Left renal cortex interstitium (tissue), 4 donors: ENCODE measurements around the gene ZC3H4. TPM values are rescaled to one million over a fixed set of nuclear protein-coding genes. Genes with fewer than 3 reads are reported as not detected.
"Not testable (repeated sequence)": the region's sequence is repeated elsewhere in the genome, so short reads cannot be mapped to it uniquely, and the experiment has no call there.

Experiments used
- DNase-seq, 4 donors: peaks; one replicate each; pipeline ENCODE4 v3.0.0-alpha.2; 2013; ENCODE audit warnings: low read depth in 4 of 4, low spot score in 2 of 4, missing footprints in 1 of 4
- polyA plus RNA-seq, 4 donors: library from polyadenylated mRNA; unstranded; fragments of 120-200 nt; gene quantifications; one replicate each; pipeline ENCODE4 v1.2.1, GENCODE V29; 2013; ENCODE audit not compliant: insufficient read length in 4 of 4

ZC3H4 gene
- polyA plus RNA-seq, 4 donors: 34.9 to 38.9 (median 35.9) TPM

GRCh38 chr19:47109177-47109540 is 4.4 kb downstream of the ZC3H4 start:
- DNase-seq: no peak

- DNase-seq: no peak
Observed at GRCh38 chr19:47107953-47108746, 5.4 kb downstream of the ZC3H4 start.

DNA sequence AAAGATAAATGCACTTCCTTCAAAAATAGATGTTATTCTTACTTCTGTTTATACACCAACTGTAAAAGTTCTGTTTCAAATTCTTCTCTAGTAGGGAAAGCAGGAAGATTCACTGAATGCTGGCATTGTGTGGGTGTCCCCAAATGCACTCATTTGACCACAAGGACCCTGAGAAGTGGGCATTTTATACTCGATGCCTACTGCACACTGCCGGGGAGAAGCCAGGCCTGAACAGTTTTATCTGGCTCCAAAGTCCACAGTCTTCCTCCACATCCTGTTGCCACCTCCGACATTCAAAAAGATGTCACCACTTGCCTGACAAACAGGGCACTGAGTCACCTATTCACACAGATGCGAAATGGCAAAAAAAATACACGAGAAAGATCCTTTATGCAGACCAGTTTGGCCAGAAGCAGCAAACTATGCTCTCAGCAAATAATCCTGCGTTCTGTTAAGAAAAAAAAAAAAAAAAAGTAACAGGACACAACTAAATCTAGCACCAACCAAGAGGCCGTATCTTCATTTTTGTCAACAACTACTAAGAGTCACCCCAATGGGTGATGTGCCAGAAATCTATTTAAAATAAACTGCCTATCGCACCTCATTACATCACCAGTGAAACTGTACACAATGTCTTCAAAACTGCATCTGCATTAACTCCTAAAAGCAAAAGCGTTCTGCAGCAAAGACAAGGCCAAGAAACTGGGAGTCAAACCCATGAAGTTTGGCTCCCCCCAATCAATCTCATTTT is 6.2 kb downstream of the ZC3H4 start:
- DNase-seq: no peak

DNA sequence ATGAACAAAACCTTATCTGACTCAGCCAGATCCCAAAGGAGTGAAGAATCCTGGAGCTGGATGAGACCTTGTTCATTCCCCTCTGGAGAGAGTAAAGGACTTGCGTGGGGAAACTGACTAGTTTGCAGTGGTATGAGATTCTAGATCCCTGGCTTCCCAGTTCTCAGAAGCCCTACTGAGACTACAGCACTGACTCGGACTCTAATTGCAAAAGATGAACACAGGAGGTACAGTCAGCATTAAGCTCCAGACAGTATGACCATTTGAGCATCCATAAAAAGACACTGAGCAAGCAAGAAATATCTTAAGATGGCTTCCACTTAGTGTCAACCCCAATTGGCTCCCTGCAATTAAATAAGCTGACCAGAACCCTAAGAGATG is 6.8 kb downstream of the ZC3H4 start:
- no peak for DNase-seq

- DNase-seq: no peak
Observed at GRCh38 chr19:47105874-47106273, 7.7 kb downstream of the ZC3H4 start.

- no peak for DNase-seq
Observed at GRCh38 chr19:47104680-47105079, 8.9 kb downstream of the ZC3H4 start.

DNA sequence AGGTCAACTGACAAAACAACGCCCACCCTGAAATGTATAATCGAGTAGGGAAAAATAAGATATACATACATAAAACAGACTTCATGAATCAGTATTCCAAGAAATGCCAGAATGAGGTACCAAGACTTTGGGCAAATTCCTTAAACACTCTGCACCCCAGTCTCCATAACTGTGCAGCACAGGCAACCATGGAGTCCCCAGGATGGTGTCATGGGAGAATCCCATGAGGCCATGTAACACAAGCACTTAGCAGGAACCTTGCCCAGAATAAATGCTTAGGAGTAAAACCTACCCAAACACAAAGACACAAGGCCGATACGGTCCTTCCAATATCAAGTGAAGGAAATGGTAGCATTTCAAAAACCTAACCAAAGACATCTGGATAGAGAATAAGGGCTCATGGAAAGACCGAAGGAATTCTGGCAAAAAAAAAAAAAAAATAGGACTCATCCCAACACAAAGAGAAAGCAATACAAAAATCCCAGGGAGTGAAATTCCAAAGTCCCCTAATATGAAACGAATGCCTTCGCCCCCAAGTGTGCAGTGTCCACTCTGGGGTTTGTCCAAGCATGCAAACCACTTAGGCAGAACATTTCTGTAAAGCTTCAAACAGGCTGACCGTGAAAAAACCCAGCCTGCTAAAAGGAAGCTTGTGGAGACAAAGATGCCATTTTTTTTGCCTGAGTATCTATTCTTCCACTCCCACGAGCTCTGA is 11.1 kb downstream of the ZC3H4 start:
- no peak for DNase-seq

GRCh38 chr19:47101116-47101515 is 12.5 kb downstream of the ZC3H4 start:
- not testable (repeated sequence) for DNase-seq

DNA sequence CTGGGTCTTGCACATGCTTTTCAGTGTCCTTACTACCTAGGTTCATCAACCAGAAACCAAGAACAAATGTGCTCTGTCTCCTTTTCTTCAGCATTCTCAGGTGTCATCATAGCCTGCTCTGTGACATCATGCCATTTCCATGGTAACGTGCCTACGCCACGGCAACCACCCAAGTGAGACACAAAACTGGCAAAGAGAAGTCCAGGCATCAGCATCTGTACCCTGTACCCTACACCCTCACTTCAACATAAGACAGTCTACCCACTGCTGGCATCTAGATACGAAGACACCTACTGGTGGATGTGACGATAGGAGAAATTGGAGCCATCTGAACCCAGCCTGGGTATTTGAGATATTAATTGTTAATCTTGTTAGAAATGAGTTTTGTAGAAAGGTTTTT is 13.3 kb downstream of the ZC3H4 start:
- no peak for DNase-seq

DNA sequence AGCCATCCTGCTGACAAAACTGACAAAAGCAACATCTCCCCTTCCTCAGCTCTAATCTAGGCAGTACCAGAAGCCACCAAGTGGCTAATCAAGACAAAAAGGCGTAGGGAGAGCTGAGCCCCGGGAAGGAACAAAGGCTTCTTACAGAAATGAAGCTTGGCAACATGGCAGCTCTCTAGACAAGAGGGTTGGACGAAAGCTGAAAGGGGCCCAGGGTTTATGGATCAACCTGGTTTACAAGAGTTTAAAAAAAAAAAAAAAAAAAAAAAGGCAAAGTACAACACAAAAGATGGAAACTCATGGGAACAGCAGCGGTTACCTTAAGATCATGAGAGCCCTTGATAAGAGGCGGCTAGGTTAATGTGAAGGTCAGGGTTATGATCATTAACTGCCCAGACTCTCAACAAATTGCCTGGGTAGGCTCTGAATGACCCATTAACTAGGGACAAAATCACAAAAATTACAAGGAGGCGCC is 14.0 kb downstream of the ZC3H4 start:
- DNase-seq: no peak

GRCh38 chr19:47098608-47099007 is 15.0 kb downstream of the ZC3H4 start:
- no peak for DNase-seq

GRCh38 chr19:47097396-47098201 is 16.0 kb downstream of the ZC3H4 start:
- DNase-seq: no peak

DNA sequence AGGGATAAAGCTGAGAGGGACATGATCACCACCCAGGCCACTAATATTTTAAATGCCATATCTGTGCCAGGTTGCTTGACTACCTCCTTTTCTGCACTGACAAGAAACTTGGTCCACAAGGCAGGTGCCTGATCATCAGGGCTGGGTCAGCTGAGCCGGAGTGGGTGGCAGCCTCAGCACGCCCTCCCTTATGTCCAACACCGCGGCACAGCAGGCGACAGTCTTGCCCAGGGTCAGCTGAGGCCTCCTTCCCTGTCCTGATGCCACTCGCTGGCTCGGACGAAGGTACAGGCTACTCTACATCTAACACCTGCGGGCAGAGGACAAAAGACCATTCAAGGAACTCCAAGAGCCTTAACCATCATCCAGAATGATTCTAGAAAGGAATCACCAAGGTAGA is 16.9 kb downstream of the ZC3H4 start:
- no peak for DNase-seq

DNA sequence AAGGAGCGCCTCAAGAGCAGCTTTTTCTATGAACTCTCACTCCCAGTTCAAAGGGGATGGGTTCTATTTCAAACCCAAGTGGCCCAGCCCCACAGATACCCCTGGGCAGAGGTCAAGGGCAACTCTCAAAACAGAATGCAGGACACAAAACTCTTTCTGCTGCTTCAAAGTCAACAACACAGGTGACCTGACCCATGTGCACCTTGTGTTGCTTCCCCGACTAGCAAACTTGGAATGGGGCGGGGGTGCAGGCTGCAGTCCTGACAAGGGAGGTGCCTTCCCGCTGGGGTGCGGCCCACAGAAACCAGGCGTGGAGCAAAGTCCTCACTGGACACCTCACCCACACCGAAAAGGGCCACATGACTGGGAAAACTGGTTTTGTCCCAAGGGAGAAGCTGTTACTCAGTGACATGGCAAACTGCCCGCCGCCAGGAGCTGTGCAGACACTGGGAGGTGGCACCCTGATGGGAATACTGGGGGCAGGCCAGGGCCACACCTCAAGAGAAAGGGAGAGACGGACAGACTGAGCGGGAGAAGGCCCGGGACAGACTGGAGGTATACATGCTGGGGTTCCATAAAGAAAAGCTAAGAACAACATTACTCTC is 17.4 kb downstream of the ZC3H4 start:
- no peak for DNase-seq

DNA sequence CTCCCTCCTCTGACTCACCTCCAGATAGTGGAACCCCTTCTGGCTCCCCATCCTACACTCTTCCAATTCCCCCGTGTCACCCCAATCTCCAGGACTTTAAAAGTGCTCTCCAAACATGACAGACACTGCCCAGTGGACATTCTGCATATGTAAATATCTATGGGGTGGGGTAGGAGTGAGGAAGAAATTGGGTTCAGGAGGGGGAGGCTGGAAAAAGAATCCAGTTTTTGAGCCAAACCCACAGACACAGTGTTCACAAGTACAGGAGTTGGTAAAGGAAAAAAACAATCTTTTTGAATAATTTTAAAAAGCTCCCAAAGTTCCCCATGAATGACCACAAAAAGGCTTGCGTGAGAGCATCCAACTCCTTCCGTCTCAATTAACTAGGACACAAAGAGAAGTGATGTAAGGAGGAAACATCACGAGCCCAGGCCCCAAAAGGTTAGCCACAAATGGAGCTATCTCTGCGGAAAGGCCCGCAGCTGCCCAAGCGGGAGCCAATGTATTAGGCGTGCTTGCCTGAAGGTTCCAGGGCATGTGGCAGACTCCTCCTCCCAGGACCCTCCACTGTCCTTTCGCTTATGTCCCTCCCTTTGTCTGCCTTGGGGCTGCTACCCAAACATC is 18.0 kb downstream of the ZC3H4 start:
- DNase-seq: no peak

- no peak for DNase-seq
Observed at GRCh38 chr19:47094557-47095475, 18.8 kb downstream of the ZC3H4 start.

DNA sequence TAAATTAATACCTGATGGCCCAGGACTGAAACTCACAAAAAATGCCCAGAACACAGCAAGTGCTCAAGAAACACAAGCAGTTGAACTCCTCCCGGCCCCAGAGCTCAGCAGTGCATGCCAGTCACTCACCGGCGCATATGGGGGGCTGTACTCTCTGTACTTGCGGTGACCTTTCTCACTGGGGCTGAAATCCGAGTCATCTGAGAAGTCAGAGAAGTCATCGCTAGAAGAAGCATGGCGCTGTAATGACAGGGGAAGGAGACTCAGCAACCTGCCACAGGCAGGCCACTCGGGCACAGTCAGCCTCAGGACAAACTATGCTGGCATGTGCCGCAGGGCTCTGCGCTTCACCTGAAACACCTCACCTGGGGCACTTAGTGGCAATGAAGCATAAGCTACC is 19.7 kb downstream of the ZC3H4 start:
- DNase-seq: no peak

- no peak for DNase-seq
Observed at GRCh38 chr19:47093254-47093653, 20.3 kb downstream of the ZC3H4 start.
